Islet precursor cell (in vitro differentiated cells): ENCODE data around the gene CALN1.

Experiments used
- DNase-seq: peaks from one replicate; pipeline ENCODE4 v3.0.0-alpha.2; 2018

The CALN1 gene

GRCh38 chr7:72170475-72170874 is 241.7 kb downstream of the CALN1 start:
- no peak for DNase-seq

- no peak for DNase-seq
Observed at GRCh38 chr7:72163271-72163670, 248.9 kb downstream of the CALN1 start.

GRCh38 chr7:72161534-72161933 is 250.6 kb downstream of the CALN1 start:
- no peak for DNase-seq

GRCh38 chr7:72159911-72160310 is 252.2 kb downstream of the CALN1 start:
- DNase-seq, result no peak

GRCh38 chr7:72156671-72157070 is 255.5 kb downstream of the CALN1 start:
- DNase-seq, result no peak

GRCh38 chr7:72153132-72153512 is 259.0 kb downstream of the CALN1 start:
- no peak for DNase-seq

GRCh38 chr7:72152161-72153131 is 259.7 kb downstream of the CALN1 start:
- no peak for DNase-seq

- no peak for DNase-seq
Observed at GRCh38 chr7:72140566-72140965, 271.6 kb downstream of the CALN1 start.

- no peak for DNase-seq
Observed at GRCh38 chr7:72127136-72127535, 285.0 kb downstream of the CALN1 start.

- no peak for DNase-seq
Observed at GRCh38 chr7:72123913-72124312, 288.2 kb downstream of the CALN1 start.

- no peak for DNase-seq
Observed at GRCh38 chr7:72118366-72118765, 293.8 kb downstream of the CALN1 start.

- no peak for DNase-seq
Observed at GRCh38 chr7:72114129-72114528, 298.0 kb downstream of the CALN1 start.

- no peak for DNase-seq
Observed at GRCh38 chr7:72112992-72113391, 299.1 kb downstream of the CALN1 start.

GRCh38 chr7:72112530-72112929 is 299.6 kb downstream of the CALN1 start:
- DNase-seq, result no peak

- DNase-seq, result no peak
Observed at GRCh38 chr7:72111086-72111485, 301.1 kb downstream of the CALN1 start.

GRCh38 chr7:72109566-72109965 is 302.6 kb downstream of the CALN1 start:
- DNase-seq, result no peak

- no peak for DNase-seq
Observed at GRCh38 chr7:72106405-72106804, 305.7 kb downstream of the CALN1 start.

GRCh38 chr7:72101444-72101843 is 310.7 kb downstream of the CALN1 start:
- no peak for DNase-seq

- DNase-seq, result peak; percentile 12
Observed at GRCh38 chr7:72099784-72100183, 312.4 kb downstream of the CALN1 start.

GRCh38 chr7:72098807-72099580 is 313.1 kb downstream of the CALN1 start:
- DNase-seq, result peak; percentile 62

GRCh38 chr7:72097226-72097625 is 314.9 kb downstream of the CALN1 start:
- DNase-seq, result peak; percentile 4

GRCh38 chr7:72092769-72093168 is 319.4 kb downstream of the CALN1 start:
- DNase-seq, result no peak

GRCh38 chr7:72087926-72088325 is 324.2 kb downstream of the CALN1 start:
- peak; percentile 7 for DNase-seq
